ENCODE results near the gene NDUFA7.
"Not testable (repeated sequence)": the region's sequence is repeated elsewhere in the genome, so short reads cannot be mapped to it uniquely, and the experiment has no call there.

Gene NDUFA7

GRCh38 chr19:8321067-8321985 is at the start of gene NDUFA7, which contains the start of gene RPS28:
TSS of gene NDUFA7 (minus strand) at chr19:8321375. CDS start at chr19:8321358, 17 bp downstream.
TSS of gene RPS28 (plus strand) at chr19:8321496. CDS start at chr19:8321531, 35 bp downstream.
- peak; percentile 44 to 97 (median 92) for DNase-seq

- DNase-seq = no peak
These were observed 49.2 kb upstream of the NDUFA7 start for GRCh38 chr19:8370176-8371010.

DNA sequence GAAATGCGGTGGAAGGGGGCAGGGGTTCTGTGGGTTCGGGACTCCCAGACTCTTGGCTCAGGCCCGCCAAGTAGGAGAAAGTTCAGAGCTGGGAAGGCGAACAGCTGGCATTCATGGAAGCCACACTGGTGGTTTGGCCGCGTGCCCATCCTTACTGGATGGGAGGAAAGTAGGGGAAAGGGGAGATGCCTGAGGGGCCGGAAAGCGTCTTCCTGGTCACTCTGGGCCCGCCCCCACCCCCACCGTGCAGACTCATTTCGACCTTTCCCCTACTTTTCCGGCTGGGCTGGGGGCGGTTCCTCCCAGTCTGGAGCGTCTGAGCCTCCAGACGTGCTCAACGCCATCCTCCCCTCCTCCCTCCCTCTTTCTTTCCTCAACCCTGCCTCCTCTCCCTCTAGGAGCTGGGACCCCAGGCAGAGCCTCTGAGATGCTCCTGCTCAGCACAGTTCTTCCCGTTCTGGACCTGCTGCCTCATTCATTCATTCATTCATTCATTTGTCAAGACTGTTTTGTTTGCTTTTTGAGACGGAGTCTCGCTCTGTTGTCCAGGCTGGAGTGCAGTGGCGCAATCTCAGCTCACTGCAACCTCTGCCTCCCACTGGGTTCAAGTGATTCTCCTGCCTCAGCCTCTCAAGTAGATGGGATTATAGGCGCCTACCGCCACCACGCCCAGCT is 46.3 kb upstream of the NDUFA7 start:
- peak in 54 of 56 donors; percentile 12 to 85 (median 64) for DNase-seq

GRCh38 chr19:8366961-8367326 is 45.8 kb upstream of the NDUFA7 start:
- peak in 8 of 56 donors; percentile 15 to 56 (median 46) for DNase-seq

DNA sequence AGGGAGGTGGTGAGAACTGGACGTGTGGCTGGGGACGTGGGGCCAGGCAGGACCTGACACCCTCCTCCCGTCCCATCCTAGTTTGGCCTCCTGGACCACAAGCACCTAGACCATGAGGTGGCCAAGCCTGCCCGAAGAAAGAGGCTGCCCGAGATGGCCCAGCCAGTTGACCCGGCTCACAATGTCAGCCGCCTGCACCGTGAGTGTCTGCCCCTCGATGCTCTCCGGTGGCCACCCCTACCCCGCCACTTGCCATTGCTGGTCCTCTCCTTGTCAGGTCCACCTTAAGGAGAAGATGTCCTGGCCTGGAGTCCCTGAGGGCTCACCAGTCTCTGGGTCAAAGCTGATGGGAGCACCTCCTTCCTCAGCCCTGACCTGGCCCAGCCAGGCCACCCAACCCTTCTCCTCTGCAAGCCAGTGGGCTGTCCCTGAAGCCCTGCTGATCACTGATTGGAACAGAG is 45.0 kb upstream of the NDUFA7 start:
- no peak for DNase-seq

GRCh38 chr19:8363803-8364771 is 42.9 kb upstream of the NDUFA7 start, which contains the start of gene ANGPTL4:
TSS of gene ANGPTL4 (plus strand) at chr19:8364155. CDS start at chr19:8364322, 167 bp downstream.
- peak in 35 of 56 donors; percentile 10 to 66 (median 43) for DNase-seq

GRCh38 chr19:8361921-8362793 is 41.0 kb upstream of the NDUFA7 start:
- DNase-seq = peak in 50 of 56 donors; percentile 8 to 88 (median 62)

GRCh38 chr19:8360196-8360595 is 39.0 kb upstream of the NDUFA7 start:
- DNase-seq = no peak

DNA sequence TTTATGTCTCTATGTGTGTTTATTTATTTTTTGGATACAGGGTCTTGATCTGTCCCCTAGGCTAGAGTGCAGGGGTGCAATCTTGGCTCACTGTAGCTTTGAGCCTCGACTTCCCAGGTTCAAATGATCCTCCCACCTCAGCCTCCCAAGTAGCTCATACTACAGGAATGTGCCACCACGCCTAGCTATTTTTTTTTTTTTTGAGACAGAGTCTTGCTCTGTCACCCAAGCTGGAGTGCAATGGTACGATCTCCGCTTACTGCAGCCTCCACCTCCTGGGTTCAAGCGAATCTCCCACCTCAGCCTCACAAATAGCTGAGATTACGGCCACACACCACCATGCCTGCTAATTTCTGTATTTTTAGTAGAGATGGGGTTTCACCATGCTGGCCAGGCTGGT is 37.8 kb upstream of the NDUFA7 start:
- no peak for DNase-seq

DNA sequence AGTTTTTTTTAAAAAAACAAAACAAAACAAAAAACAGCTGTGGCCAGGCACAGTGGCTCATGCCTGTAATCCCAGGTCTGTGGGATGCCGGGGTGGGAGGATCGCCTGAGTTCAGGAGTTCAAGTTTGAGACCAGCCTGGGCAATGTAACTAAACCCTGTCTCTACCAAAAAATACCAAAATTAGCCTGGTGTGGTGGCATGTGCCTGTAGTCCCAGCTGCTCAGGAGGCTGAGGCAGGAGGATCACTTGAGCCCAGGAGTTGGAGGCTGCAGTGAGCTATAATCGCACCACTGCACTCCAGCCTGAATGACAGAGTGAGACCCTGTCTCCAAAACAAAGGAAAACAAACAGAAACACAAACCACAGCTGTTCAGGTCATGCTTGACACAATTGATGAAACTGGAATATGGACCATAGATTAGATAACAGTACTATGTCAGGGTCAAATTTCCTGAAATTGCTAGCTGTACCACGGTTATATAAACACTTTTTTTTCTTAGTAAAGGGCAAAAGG is 35.9 kb upstream of the NDUFA7 start:
- no peak for DNase-seq

- no peak for DNase-seq
These were observed 34.6 kb upstream of the NDUFA7 start for GRCh38 chr19:8355631-8356402.

DNA sequence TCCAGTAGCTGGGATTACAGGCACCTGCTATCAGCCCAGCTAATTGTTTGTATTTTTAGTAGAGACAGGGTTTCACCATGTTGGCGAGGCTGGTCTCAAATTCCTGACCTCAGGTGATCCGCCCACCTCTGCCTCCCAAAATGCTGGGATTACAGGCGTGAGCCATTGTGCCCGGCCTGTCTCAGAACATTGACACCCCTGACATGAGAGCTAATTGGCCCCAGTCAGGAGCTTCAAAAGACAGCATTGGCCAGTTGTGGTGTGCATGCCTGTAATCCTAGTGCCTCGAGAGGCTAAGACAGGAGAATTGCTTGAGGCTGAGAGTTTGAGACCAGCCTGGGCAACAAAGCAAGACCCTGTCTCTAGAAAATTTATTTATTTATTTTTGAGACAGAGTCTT is 31.7 kb upstream of the NDUFA7 start:
- not testable (repeated sequence) for DNase-seq

GRCh38 chr19:8352134-8352827 is 31.1 kb upstream of the NDUFA7 start:
- peak in 1 of 56 donors; percentile 5 for DNase-seq

DNA sequence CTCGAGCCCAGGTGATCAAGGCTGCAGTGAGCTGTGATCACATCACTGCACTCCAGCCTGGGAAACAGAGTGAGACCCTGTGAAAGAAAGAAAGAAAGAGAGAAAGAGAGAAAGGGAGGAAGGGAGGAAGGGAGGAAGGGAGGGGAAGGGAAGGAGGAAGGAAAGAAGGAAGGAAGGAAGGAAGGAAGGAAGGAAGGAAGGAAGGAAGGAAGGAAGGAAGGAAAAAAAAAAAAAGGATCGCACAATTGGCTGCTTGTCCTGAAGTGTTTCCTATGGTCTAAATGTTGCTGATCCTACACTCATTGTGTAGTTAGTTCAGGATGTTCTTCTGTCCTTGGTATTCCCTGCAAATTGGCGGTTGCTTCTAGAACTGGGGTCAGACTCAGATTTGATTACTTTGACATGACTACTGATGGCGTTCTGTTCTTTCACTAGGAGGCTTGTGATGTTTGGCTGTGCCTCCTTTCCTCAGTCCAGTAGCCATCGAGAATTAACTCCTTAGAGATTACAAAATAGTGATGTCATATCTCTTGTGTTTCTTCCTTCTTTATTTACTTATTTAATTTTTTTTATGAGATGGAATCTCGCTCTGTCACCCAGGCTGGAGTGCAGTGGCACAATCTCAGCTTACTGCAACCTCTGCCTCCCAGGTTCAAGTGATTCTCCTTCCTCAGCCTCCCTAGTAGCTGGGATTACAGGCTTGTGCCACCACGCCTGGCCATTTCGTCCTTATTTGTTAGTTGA is 28.6 kb upstream of the NDUFA7 start:
- not testable (repeated sequence) for DNase-seq

GRCh38 chr19:8343483-8343844 is 22.3 kb upstream of the NDUFA7 start:
- DNase-seq = no peak

All from amygdala (tissue), 56 donors.